ENCODE results near the gene CIT. TPM values are rescaled to one million over a fixed set of nuclear protein-coding genes. Genes with fewer than 3 reads are reported as not detected.

The CIT gene
- total and polyA plus RNA-seq, 9 of the 15 experiments (the other 6 are each of a cell fraction or from before 2014, with no cell fraction given), result 1.1 to 46.7 (median 21.3) TPM

DNA sequence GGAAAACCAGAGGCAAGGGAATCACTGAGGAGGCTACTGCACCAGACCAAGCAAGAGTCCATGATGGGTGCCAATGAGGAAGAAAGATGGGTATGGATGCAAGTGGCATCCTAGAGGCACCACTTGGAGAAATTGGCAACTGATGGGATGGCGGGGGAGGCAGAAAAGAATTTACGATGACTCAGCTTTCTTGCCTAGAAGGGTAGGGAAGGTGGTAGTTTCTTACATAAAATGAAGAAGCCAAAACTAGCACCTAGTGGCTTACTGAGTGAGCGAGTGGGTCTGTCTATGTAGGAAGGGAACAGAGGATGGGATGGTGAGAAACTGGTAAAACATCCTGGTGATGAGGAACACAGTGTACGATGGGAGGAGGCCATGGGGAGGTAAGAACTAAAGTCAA lies 80.8 kb downstream of the CIT start:
- no peaks in the 10 kb centered on the region for H3K9me3 ChIP-seq (replicated peaks; ENCODE audit: control insufficient read depth, insufficient read depth, low read depth, low read length)
- no peaks in the 10 kb centered on the region for H3K79me2 ChIP-seq (ENCODE audit: control insufficient read depth, insufficient read depth, low read length)
- 82% methylated on average over 4 of the region's 4 CpGs for WGBS (ENCODE audit: insufficient coverage, low coverage, missing lambda C conversion rate)
- FAIRE-seq (no peak), DNase-seq (ENCODE audit: extremely low read depth in 1 of 4, low spot score in 3 of 4) (no peak), ATAC-seq (no peak)
- H3K9me1 ChIP-seq (ENCODE audit: control insufficient read depth, insufficient read depth, low read length), result no peaks in the 10 kb centered on the region
- ChIA-PET CTCF (ENCODE audit: low intra/inter-chr PET ratio) (no interaction called here), POLR2A (no interaction called here)
- H3K4me1 ChIP-seq (replicated peaks in 1 of 2; ENCODE audit: control insufficient read depth in 2 of 2, insufficient read depth in 2 of 2, low read length in 2 of 2), result no peaks in the 10 kb centered on the region
- BruUV-seq (replicated peaks), result no TSS peak
- H2AFZ ChIP-seq (ENCODE audit: low read depth, low read length), result no peak overlapping the region
- H3K4me2 ChIP-seq (ENCODE audit: insufficient read depth, low read length), result no peak overlapping the region
- no peak overlapping the region for H3K4me3 ChIP-seq
- no peaks in the 10 kb centered on the region for H4K20me1 ChIP-seq (replicated peaks; ENCODE audit: control insufficient read depth, insufficient read depth, low read length)
- no peaks in the 10 kb centered on the region for H3K27me3 ChIP-seq (ENCODE audit: control insufficient read depth in 2 of 2, insufficient read depth in 2 of 2, low read length in 2 of 2)
- H3K36me3 ChIP-seq (ENCODE audit: control insufficient read depth, insufficient read depth, low read length), result peaks cover 42% of the 10 kb centered on the region
- H3K9ac ChIP-seq (ENCODE audit: insufficient read depth in 1 of 2, low read depth in 2 of 2, low read length in 2 of 2), result no peak overlapping the region
- in situ Hi-C loops (cut with MboI) (no loop called here), intact Hi-C loops (cut with micrococcal nuclease) (no loop called here)
- no peak overlapping the region for H3K27ac ChIP-seq (ENCODE audit: extremely low read depth, low read depth, low read length)
- TF ChIP-seq POLR2G (IDR thresholded peaks at IDR 0.05; ENCODE audit: low read depth, low read length), result no peak
- no peak for TF ChIP-seq RCOR1 (IDR thresholded peaks at IDR 0.05; ENCODE audit: borderline replicate concordance in 1 of 2, low read depth in 2 of 2, low read length in 2 of 2)
- TF ChIP-seq, protein P1, sequence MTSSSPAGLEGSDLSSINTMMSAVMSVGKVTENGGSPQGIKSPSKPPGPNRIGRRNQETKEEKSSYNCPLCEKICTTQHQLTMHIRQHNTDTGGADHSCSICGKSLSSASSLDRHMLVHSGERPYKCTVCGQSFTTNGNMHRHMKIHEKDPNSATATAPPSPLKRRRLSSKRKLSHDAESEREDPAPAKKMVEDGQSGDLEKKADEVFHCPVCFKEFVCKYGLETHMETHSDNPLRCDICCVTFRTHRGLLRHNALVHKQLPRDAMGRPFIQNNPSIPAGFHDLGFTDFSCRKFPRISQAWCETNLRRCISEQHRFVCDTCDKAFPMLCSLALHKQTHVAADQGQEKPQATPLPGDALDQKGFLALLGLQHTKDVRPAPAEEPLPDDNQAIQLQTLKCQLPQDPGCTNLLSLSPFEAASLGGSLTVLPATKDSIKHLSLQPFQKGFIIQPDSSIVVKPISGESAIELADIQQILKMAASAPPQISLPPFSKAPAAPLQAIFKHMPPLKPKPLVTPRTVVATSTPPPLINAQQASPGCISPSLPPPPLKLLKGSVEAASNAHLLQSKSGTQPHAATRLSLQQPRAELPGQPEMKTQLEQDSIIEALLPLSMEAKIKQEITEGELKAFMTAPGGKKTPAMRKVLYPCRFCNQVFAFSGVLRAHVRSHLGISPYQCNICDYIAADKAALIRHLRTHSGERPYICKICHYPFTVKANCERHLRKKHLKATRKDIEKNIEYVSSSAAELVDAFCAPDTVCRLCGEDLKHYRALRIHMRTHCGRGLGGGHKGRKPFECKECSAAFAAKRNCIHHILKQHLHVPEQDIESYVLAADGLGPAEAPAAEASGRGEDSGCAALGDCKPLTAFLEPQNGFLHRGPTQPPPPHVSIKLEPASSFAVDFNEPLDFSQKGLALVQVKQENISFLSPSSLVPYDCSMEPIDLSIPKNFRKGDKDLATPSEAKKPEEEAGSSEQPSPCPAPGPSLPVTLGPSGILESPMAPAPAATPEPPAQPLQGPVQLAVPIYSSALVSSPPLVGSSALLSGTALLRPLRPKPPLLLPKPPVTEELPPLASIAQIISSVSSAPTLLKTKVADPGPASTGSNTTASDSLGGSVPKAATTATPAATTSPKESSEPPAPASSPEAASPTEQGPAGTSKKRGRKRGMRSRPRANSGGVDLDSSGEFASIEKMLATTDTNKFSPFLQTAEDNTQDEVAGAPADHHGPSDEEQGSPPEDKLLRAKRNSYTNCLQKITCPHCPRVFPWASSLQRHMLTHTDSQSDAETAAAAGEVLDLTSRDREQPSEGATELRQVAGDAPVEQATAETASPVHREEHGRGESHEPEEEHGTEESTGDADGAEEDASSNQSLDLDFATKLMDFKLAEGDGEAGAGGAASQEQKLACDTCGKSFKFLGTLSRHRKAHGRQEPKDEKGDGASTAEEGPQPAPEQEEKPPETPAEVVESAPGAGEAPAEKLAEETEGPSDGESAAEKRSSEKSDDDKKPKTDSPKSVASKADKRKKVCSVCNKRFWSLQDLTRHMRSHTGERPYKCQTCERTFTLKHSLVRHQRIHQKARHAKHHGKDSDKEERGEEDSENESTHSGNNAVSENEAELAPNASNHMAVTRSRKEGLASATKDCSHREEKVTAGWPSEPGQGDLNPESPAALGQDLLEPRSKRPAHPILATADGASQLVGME (CRISPR knock-in tag; IDR thresholded peaks at IDR 0.05), result no peak
- no peak for TF ChIP-seq HDAC6 (IDR thresholded peaks at IDR 0.05; ENCODE audit: low read depth, low read length)
- TF ChIP-seq MAFF (IDR thresholded peaks at IDR 0.05; ENCODE audit: low read length), result peak; percentile 87
- no peak for TF ChIP-seq NCOA4 (IDR thresholded peaks at IDR 0.05; ENCODE audit: partially characterized antibody)
- TF ChIP-seq MAFG (tag; conservative IDR thresholded peaks at IDR 0.05), result peak; percentile 89
- TF ChIP-seq ZNF316 (IDR thresholded peaks at IDR 0.05), result peak; percentile 94
- TF ChIP-seq, protein P2, sequence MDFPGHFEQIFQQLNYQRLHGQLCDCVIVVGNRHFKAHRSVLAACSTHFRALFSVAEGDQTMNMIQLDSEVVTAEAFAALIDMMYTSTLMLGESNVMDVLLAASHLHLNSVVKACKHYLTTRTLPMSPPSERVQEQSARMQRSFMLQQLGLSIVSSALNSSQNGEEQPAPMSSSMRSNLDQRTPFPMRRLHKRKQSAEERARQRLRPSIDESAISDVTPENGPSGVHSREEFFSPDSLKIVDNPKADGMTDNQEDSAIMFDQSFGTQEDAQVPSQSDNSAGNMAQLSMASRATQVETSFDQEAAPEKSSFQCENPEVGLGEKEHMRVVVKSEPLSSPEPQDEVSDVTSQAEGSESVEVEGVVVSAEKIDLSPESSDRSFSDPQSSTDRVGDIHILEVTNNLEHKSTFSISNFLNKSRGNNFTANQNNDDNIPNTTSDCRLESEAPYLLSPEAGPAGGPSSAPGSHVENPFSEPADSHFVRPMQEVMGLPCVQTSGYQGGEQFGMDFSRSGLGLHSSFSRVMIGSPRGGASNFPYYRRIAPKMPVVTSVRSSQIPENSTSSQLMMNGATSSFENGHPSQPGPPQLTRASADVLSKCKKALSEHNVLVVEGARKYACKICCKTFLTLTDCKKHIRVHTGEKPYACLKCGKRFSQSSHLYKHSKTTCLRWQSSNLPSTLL (IDR thresholded peaks at IDR 0.05), result no peak
- peak; percentile 88 for TF ChIP-seq C11orf30 (IDR thresholded peaks at IDR 0.05; ENCODE audit: low read depth)
- TF ChIP-seq MAFK (IDR thresholded peaks at IDR 0.05; ENCODE audit: low read length), result peak; percentile 88
- TF ChIP-seq TAF1 (IDR thresholded peaks at IDR 0.05; ENCODE audit: control insufficient read depth, extremely low read depth, insufficient read depth, low read length, severe bottlenecking), result no peak
- TF ChIP-seq CHD1 (IDR thresholded peaks at IDR 0.05; ENCODE audit: low read length), result no peak
- TF ChIP-seq, protein P3, sequence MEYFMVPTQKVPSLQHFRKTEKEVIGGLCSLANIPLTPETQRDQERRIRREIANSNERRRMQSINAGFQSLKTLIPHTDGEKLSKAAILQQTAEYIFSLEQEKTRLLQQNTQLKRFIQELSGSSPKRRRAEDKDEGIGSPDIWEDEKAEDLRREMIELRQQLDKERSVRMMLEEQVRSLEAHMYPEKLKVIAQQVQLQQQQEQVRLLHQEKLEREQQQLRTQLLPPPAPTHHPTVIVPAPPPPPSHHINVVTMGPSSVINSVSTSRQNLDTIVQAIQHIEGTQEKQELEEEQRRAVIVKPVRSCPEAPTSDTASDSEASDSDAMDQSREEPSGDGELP (CRISPR knock-in tag; IDR thresholded peaks at IDR 0.05; ENCODE audit: borderline replicate concordance), result no peak
- TF ChIP-seq KDM4B (IDR thresholded peaks at IDR 0.05; ENCODE audit: borderline replicate concordance in 2 of 2, low read depth in 1 of 2), result no peak
- no peak for TF ChIP-seq ERF (CRISPR knock-in tag; IDR thresholded peaks at IDR 0.05)

Data from K562 (cell line).